B cell (primary cell): ENCODE results near the gene CD99L2. TPM values are rescaled to one million over a fixed set of nuclear protein-coding genes. Genes with fewer than 3 reads are reported as not detected.

Experiments used
- ATAC-seq: fragments of 200-7000 bp; cut with Tn5 transposase; one replicate; pipeline ENCODE4 v1.10.0; 2021; ENCODE audit warnings: low read depth, mild to moderate bottlenecking, moderate number of reproducible peaks, moderate library complexity
- CTCF ChIA-PET: fragments of 350-600 bp; sonication (Branson Sonifier 250); formaldehyde crosslinking; loops from one replicate; lab custom pipeline; 2021; ENCODE audit warnings: antibody characterized with exemption, inconsistent platforms; lab: Charles Lee
- POLR2A ChIA-PET: fragments of 350-600 bp; sonication (Branson Sonifier 250); formaldehyde crosslinking; loops from one replicate; lab custom pipeline; 2021; ENCODE audit warnings: antibody characterized with exemption; lab: Charles Lee
- DNase-seq: peaks from one replicate; pipeline ENCODE4 v3.0.0; 2013
- H2AFZ ChIP-seq: 2 replicates; pipeline ENCODE4 v1.6.1; 2012; ENCODE audit warnings: mild to moderate bottlenecking, low read depth, low read length; ENCODE audit not compliant: insufficient read depth, poor library complexity, severe bottlenecking
- H3K27ac ChIP-seq, 2 donors: 1 replicate in 1 of 2; 2 replicates in 1 of 2; pipeline ENCODE4 v1.5.1; 2012 to 2013; ENCODE audit warnings: low read length in 2 of 2, mild to moderate bottlenecking in 2 of 2, moderate library complexity in 1 of 2
- H3K27me3 ChIP-seq, 4 experiments: fragments of 200-600 bp in 1 of 4; sonication (generic) in 1 of 4; replicated peaks in 1 of 4; 1 replicate in 2 of 4; 2 replicates in 2 of 4; pipeline versions ENCODE4 v1.6.1 to v1.7.0; 2013 to 2016; ENCODE audit warnings: low read length in 3 of 4, mild to moderate bottlenecking in 2 of 4, mixed read lengths in 1 of 4, moderate library complexity in 1 of 4; ENCODE audit not compliant: insufficient read depth in 4 of 4, control insufficient read depth in 3 of 4; ENCODE audit errors: control extremely low read depth in 1 of 4
- H3K36me3 ChIP-seq, 2 experiments: replicated peaks in 1 of 2; 1 replicate in 1 of 2; 2 replicates in 1 of 2; pipeline versions ENCODE4 v1.6.1 to v1.7.1; 2013; ENCODE audit warnings: low read length in 1 of 2; ENCODE audit not compliant: insufficient read depth in 2 of 2, control insufficient read depth in 1 of 2; ENCODE audit errors: control extremely low read depth in 1 of 2, extremely low read depth in 1 of 2
- H3K4me1 ChIP-seq, 2 donors: fragments of 200-600 bp in 1 of 2; sonication (generic) in 1 of 2; 1 replicate in 1 of 2; 2 replicates in 1 of 2; pipeline versions ENCODE4 v1.5.1 to v1.6.1; 2013 to 2017; ENCODE audit warnings: low read length in 2 of 2; ENCODE audit not compliant: control insufficient read depth in 2 of 2, insufficient read depth in 2 of 2
- H3K4me2 ChIP-seq: replicated peaks from 2 replicates; pipeline ENCODE3; 2012; ENCODE audit warnings: mild to moderate bottlenecking, low read depth, low read length; ENCODE audit not compliant: poor library complexity, severe bottlenecking
- H3K4me3 ChIP-seq, 5 experiments: fragments of 200-600 bp in 1 of 5; sonication (generic) in 1 of 5; 1 replicate in 3 of 5; 2 replicates in 2 of 5; pipeline versions ENCODE4 v1.5.1 to v1.7.0; 2011 to 2016; ENCODE audit warnings: low read length in 4 of 5, mild to moderate bottlenecking in 4 of 5, low read depth in 2 of 5, control low read depth in 1 of 5, moderate library complexity in 1 of 5; ENCODE audit not compliant: insufficient read depth in 1 of 5; ENCODE audit errors: control extremely low read depth in 1 of 5, extremely low read depth in 1 of 5
- H3K79me2 ChIP-seq: fragments of 200-600 bp; sonication (generic); one replicate; pipeline ENCODE4 v1.6.0; 2016; ENCODE audit warnings: low read length; ENCODE audit not compliant: control insufficient read depth, insufficient read depth
- H3K9ac ChIP-seq: fragments of 200-600 bp; sonication (generic); 2 replicates; pipeline ENCODE4 v1.6.1; 2017; ENCODE audit warnings: mild to moderate bottlenecking, low read length, moderate library complexity
- H3K9me3 ChIP-seq, 3 donors: one replicate each; pipeline versions ENCODE4 v1.6.1 to v1.7.1; 2013; ENCODE audit warnings: low read length in 2 of 3; ENCODE audit not compliant: control insufficient read depth in 2 of 3, insufficient read depth in 1 of 3; ENCODE audit errors: control extremely low read depth in 1 of 3
- H4K20me1 ChIP-seq: 2 replicates; pipeline ENCODE4 v1.6.0; 2012; ENCODE audit warnings: mild to moderate bottlenecking, low read length; ENCODE audit not compliant: insufficient read depth, control insufficient read depth, poor library complexity, severe bottlenecking
- H3K27ac Mint-ChIP-seq: one replicate; pipeline ENCODE4 v1.8.0; 2021; ENCODE audit warnings: mixed read lengths
- H3K27me3 Mint-ChIP-seq: one replicate; pipeline ENCODE4 v1.8.0; 2021; ENCODE audit warnings: mixed read lengths
- H3K4me1 Mint-ChIP-seq: one replicate; pipeline ENCODE4 v1.8.0; 2021; ENCODE audit warnings: mixed read lengths
- H3K4me3 Mint-ChIP-seq: one replicate; pipeline ENCODE4 v1.8.0; 2021; ENCODE audit warnings: mixed read lengths
- H3K9me3 Mint-ChIP-seq: one replicate; pipeline ENCODE4 v1.8.0; 2022; ENCODE audit warnings: mixed read lengths; ENCODE audit not compliant: insufficient read depth
- CTCF ChIP-seq: fragments of 200-600 bp; IDR thresholded peaks from one replicate; pipeline ENCODE4 v1.8.0; 2022; ENCODE audit warnings: antibody characterized with exemption, mild to moderate bottlenecking
- EZH2 ChIP-seq: IDR thresholded peaks from 2 replicates; pipeline ENCODE4 v1.6.1; 2012; ENCODE audit warnings: borderline replicate concordance, low read depth, mild to moderate bottlenecking, moderate library complexity, low read length; ENCODE audit not compliant: insufficient read depth, poor library complexity, severe bottlenecking
- WGBS: methylation state at CpG from one replicate; pipeline ENCODE4 v1.1.5; 2013; ENCODE audit warnings: missing lambda C conversion rate; ENCODE audit not compliant: insufficient coverage; 5-methylcytosine and 5-hydroxymethylcytosine counted together
- intact Hi-C: fragments of 100-400 bp; cut with micrococcal nuclease; formaldehyde crosslinking; loops from one replicate; pipeline ENCODE4 v1.10.0; 2022
- polyA plus RNA-seq: library from polyadenylated mRNA; depleted of rRNA; stranded (reverse); fragments of >200 nt; gene quantifications from 2 replicates; pipeline ENCODE4 v1.2.3, GENCODE V29; 2012
- total RNA-seq, 2 donors: library from RNA; stranded (reverse); fragments of 120-200 nt in 1 of 2; gene quantifications; 1 replicate in 1 of 2; 2 replicates in 1 of 2; pipeline versions ENCODE4 v1.2.3 to v1.2.4, GENCODE V29; 2013 to 2022

Gene CD99L2
- total and polyA plus RNA-seq, 2 donors (not counting 1 experiment from before 2014, with no cell fraction given): 8.7 to 17.8 TPM

GRCh38 chrX:150790021-150790420 lies 108.4 kb downstream of the CD99L2 start:
- Histone ChIP-seq H3K4me1 (no peaks in the 10 kb centered on the region), H3K9ac (no peak overlapping the region), H3K27me3 (no peaks in the 10 kb centered on the region), H3K27ac (no peak overlapping the region), H3K36me3 (peaks cover 0 to 10% of the 10 kb centered on the region in 2 experiments), H3K4me3 (no peak overlapping the region), H3K4me2 (no peak overlapping the region), H2AFZ (no peak overlapping the region), H3K9me3 (no peaks in the 10 kb centered on the region), H3K79me2 (no peaks in the 10 kb centered on the region), H4K20me1 (no peaks in the 10 kb centered on the region)
- no CpG with 5 or more reads among the region's 1 CpG for WGBS
- Mint-ChIP-seq H3K4me1 (no peaks in the 10 kb centered on the region), H3K27ac (no peak overlapping the region), H3K9me3 (peaks cover 4% of the 10 kb centered on the region), H3K4me3 (no peak overlapping the region), H3K27me3 (no peaks in the 10 kb centered on the region)
- DNase-seq: no peak
- CTCF ChIA-PET: no interaction called here
- TF ChIP-seq CTCF (no peak), EZH2 (no peak)
- POLR2A ChIA-PET: no interaction called here
- intact Hi-C loops: no loop called here
- no peak for ATAC-seq

GRCh38 chrX:150781677-150782076 lies 116.8 kb downstream of the CD99L2 start:
- intact Hi-C loops: no loop called here
- CTCF ChIA-PET: interaction anchor here (1.7 kb wide), 2 partner anchors 9 to 301 kb away, joined by 4 to 7 read pairs; no protein-coding TSS in a partner anchor

More at GRCh38 chrX:150781677-150782076, 116.8 kb downstream of the CD99L2 start:
- Histone ChIP-seq H3K4me3 (no peak overlapping the region), H3K27ac (no peak overlapping the region), H3K79me2 (no peaks in the 10 kb centered on the region), H3K36me3 (no peaks in the 10 kb centered on the region), H3K9ac (no peak overlapping the region), H3K27me3 (no peaks in the 10 kb centered on the region), H3K9me3 (no peaks in the 10 kb centered on the region), H2AFZ (no peak overlapping the region), H4K20me1 (no peaks in the 10 kb centered on the region), H3K4me1 (no peaks in the 10 kb centered on the region), H3K4me2 (no peak overlapping the region)
- ATAC-seq (no peak), DNase-seq (no peak)
- H3K4me1 Mint-ChIP-seq: peaks cover 11% of the 10 kb centered on the region
- H3K27me3 Mint-ChIP-seq: no peaks in the 10 kb centered on the region
- H3K4me3 Mint-ChIP-seq: no peak overlapping the region
- 96% methylated on average over 4 of the region's 10 CpGs for WGBS
- no peaks in the 10 kb centered on the region for H3K9me3 Mint-ChIP-seq
- no peak overlapping the region for H3K27ac Mint-ChIP-seq
- POLR2A ChIA-PET: no interaction called here
- no peak for TF ChIP-seq EZH2
- no peak for TF ChIP-seq CTCF
